Measurements from ENCODE around the gene TEKTIP1.
"Not testable (repeated sequence)": the region's sequence is repeated elsewhere in the genome, so short reads cannot be mapped to it uniquely, and the experiment has no call there.

TEKTIP1 gene

DNA sequence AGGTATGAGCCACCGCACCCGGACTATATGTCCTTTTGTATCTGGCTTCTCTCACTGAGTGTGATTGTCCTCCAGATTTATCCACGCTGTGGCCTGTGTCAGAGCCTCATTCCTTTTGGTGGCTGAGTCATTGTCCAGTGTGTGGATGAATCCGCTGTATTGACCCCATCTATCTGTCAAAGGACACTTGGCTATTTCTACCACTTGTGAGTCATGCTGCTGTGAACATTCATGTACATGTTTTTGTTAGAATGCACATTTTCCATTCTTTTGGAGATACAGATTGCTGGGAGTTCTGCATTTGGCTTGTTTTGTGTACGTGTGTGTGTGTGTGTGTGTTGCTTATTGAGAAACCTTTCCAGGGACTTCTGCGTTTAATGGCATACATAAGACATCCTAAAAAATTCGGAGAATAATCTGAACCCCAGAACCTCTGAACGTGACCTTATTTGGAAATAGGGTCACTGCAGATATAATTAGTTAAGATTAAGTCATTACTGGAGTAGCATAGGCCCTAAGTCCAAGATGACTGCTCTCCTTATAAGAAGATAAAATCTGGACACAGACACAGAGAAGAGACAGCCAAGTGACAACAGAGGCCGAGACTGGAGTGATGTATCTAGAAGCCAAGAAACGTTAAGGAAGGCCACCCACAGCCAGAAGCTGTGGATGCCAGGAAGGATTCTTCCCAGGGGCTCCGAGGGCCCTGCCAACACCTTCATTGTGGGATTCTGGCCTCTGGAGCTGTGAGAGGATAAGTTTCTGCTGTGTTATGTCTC lies 41.4 kb downstream of the TEKTIP1 start:
- no peak for DNase-seq (ENCODE audit: low read depth)
- TF ChIP-seq, protein P1, sequence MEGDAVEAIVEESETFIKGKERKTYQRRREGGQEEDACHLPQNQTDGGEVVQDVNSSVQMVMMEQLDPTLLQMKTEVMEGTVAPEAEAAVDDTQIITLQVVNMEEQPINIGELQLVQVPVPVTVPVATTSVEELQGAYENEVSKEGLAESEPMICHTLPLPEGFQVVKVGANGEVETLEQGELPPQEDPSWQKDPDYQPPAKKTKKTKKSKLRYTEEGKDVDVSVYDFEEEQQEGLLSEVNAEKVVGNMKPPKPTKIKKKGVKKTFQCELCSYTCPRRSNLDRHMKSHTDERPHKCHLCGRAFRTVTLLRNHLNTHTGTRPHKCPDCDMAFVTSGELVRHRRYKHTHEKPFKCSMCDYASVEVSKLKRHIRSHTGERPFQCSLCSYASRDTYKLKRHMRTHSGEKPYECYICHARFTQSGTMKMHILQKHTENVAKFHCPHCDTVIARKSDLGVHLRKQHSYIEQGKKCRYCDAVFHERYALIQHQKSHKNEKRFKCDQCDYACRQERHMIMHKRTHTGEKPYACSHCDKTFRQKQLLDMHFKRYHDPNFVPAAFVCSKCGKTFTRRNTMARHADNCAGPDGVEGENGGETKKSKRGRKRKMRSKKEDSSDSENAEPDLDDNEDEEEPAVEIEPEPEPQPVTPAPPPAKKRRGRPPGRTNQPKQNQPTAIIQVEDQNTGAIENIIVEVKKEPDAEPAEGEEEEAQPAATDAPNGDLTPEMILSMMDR (IDR thresholded peaks at IDR 0.05; ENCODE audit: low read depth, low read length, missing control alignments): no peak
- no peak overlapping the region for H3K4me3 ChIP-seq (ENCODE audit: low read depth, low read length)

DNA sequence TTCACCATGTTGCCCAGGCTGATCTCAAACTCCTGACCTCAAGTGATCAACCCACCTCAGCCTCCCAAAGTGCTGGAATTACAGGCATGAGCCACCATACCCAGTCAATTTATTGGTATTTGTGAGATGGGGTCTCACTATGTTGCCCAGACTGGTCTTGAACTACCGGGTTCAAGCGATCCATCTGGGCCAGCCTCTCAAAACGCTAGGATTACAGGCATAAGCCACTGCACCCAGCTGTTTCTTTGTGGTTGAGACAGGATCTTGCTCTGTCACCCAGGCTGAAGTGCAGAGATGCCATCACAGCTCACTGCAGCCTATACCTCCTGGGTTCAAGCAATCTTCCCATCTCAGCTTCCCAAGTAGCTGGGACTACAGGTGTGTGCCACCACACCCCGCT lies 42.8 kb downstream of the TEKTIP1 start:
- not testable (repeated sequence) for DNase-seq (ENCODE audit: low read depth); H3K4me3 ChIP-seq (ENCODE audit: low read depth, low read length)

DNA sequence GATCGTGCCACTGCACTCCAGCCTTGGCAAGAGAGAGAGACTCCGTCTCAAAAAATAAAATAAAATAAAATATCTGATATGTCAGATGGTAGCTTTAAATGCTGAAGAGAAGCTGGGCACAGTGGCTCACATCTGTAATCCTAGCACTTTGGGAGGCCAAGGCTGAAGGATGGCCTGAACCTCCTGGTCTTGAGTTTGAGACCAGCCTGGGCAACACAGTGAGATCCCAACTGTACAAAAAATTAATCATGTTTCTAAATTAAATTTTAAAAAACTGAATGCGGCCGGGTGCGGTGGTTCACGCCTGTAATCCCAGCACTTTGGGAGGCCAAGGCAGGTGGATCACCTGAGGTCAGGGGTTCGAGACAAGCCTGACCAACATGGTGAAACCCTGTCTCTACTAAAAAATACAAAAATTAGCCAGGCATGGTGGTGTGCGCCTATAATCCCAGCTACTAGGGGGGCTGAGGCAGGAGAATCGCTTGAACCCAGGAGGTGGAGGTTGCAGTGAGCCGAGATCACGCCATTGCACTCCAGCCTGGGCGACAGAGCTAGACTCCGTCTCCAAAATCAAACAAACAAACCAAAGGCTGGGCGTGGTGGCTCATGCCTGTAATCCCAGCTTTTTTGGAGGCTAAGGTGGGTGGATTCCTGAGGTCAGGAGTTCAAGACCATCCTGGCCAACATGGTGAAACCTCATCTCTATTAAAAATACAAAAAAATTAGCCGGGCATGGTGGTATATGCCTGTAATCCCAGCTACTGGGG lies 45.2 kb downstream of the TEKTIP1 start:
- DNase-seq (ENCODE audit: low read depth); H3K4me3 ChIP-seq (ENCODE audit: low read depth, low read length): not testable (repeated sequence)

DNA sequence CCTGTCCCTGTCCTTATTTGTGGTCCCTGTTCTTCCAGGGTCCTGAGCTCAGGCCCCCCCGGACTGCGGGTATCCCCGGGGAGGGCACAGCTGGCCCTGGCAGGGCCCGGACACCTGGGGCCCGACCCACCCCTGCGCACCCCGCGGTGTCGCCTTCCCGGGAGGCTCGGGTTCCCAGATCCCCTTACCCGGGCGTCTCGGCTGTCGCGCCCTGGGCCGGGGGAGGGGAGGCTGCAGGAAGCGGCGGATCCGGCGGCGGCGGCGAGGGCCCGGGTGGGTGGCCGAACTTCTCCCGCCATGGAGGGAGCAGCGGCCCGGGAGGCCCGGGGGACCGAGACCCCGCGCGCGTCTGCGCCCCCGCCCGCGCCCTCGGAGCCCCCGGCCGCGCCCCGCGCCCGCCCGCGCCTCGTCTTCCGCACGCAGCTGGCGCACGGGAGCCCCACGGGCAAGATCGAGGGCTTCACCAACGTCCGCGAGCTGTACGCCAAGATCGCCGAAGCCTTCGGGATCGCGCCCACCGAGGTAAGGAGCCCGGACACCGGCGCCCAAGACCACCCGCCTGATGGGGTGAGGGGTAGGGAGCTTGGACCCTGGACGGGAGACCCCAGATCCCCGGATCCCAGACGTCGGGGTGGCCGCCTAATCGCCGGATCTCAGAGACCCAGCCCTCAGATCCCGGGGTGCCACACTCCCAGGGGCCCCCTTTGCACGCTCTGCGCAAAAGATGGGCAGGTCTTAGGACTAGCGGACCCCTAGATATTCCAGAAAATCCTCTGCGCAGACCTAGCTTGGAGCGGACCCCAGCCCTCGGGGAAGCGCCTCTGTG lies 46.5 kb downstream of the TEKTIP1 start, which contains the start of gene GIPC3:
TSS of gene GIPC3 (plus strand) at position 178 of the 826 bp plus-strand sequence. CDS start at position 298, 120 bp downstream.
- H3K4me3 ChIP-seq (ENCODE audit: low read depth, low read length): no peak within 1 kb of the TSS
- TF ChIP-seq, protein P1 (IDR thresholded peaks at IDR 0.05; ENCODE audit: low read depth, low read length, missing control alignments): no peak
- DNase-seq (ENCODE audit: low read depth): no peak

DNA sequence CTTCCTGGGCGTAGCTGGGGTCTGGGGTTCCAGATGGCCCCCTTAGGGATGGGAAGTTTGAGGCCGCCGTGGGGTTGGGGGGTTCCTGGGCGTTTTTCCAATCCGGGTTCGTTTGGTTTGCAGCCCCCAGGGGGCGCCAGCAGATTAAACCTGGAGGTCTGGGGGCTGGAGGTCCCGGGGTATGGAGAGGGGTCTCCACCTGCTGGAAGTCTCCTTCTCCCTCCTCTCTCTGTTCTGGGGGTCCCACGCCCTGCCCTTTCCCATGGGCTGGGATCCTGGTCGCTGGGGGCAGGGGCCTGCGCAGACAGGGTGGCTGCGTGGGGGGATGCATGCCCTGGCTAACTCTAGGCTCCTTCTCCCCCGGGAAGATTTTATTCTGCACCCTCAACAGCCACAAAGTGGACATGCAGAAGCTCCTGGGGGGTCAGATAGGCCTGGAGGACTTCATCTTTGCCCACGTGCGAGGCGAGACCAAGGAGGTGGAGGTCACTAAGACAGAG lies 47.2 kb downstream of the TEKTIP1 start:
- no peak overlapping the region for H3K4me3 ChIP-seq (ENCODE audit: low read depth, low read length)
- TF ChIP-seq, protein P1 (IDR thresholded peaks at IDR 0.05; ENCODE audit: low read depth, low read length, missing control alignments): peak; percentile 50
- no peak for DNase-seq (ENCODE audit: low read depth)

DNA sequence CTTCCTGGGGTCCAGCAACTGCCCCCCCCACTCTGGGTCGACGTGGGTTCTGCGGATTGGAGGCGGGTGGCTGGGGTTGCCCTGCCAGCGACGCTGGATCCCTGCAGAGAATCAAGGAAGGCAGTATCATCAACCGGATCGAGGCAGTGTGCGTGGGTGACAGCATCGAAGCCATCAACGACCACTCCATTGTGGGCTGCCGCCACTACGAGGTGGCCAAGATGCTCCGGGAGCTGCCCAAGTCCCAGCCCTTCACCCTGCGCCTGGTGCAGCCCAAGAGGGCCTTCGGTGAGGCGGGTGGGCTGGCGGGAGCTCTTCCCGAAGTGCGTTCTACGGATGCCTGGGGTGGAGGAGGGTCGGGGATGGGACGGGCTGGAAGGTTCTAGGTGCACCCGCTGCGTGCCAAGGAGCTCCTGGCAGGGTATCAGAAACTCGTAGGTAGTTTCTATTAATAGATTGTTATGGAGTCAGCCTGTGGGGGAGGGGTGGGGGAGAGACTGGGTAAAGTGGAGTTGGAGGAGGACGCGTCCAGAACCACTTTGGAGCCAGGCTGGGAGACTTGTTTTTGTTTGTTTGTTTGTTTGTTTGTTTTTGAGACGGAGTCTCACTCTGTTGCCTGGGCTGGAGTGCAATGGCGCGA lies 47.9 kb downstream of the TEKTIP1 start:
- no peak for DNase-seq (ENCODE audit: low read depth)
- H3K4me3 ChIP-seq (ENCODE audit: low read depth, low read length): no peak overlapping the region
- TF ChIP-seq, protein P1 (IDR thresholded peaks at IDR 0.05; ENCODE audit: low read depth, low read length, missing control alignments): no peak

DNA sequence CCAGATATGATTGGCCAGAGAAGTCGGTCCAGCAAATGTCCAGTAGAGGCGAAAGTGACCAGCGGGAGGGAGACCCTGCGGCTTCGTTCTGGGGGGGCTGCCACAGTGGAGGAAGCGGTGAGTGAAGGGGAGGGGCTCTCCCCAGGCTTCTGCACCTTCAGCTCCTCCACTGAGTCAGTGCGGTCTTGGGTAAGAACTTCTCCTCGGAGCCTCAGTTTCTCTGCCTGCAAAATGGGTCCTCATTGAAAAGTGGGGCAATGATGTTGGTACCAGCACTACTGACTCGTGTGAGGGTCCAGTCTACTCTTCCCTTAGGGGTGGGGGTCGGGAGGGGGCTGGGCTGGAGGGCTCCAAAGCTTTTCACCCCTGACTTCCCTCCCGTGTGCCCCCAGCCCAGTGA lies 50.5 kb downstream of the TEKTIP1 start:
- TF ChIP-seq, protein P1 (IDR thresholded peaks at IDR 0.05; ENCODE audit: low read depth, low read length, missing control alignments): no peak
- no peak for DNase-seq (ENCODE audit: low read depth)
- H3K4me3 ChIP-seq (ENCODE audit: low read depth, low read length): no peak overlapping the region

All from GM12864 (cell line).